ENCODE data around the gene JAK2.

DNA sequence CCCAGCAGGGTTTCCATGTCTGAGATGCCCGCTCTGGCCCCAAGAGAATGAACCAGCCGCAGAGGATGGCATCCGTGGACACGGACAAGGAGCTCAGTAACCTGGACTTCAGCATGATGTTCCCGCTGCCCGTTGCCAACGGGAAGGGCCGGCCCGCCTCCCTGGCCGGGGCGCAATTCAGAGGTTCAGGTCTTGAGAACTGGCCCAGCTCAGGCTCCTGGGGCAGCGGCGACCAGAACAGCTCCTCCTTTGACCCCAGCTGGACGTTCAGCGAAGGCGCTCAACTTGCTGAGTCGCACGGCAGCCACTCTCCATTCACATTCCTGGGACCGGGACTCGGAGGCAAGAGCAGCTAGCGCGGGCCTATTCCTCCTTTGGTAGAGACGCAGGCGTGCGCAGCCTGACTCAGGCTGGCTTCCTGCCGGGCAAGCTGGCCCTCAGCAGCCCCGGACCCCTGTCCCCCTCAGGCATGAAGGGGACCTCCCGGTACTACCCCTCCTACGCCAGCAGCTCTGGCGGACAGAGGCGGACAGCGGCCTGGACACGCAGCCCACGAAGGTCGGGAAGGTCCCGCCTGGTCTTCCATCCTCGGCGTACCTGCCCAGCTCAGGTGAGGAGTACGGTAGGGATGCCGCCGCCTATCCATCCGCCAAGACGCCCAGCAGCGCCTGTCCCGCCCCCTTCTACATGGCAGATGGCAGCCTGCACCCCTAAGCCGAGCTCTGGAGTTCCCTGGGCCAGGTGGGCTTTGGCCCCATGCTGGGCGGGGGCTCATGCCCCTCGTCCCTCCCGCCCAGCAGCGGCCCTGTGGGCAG lies 126.0 kb downstream of the JAK2 start:
- TF ChIP-seq CTCF (optimal IDR thresholded peaks at IDR 0.05 in 1 of 3, IDR thresholded peaks at IDR 0.05 in 1 of 3, conservative IDR thresholded peaks at IDR 0.05 in 1 of 3; ENCODE audit: extremely low read depth in 1 of 3, insufficient read depth in 2 of 3, low read length in 3 of 3) (no peak), EZH2 (IDR thresholded peaks at IDR 0.05; ENCODE audit: low read length) (no peak)

Data from keratinocyte (primary cell).